ENCODE results near the gene HLCS.
A peak's percentile ranks its signal among the peaks of the same experiment; 100 is the strongest.

Gene HLCS

DNA sequence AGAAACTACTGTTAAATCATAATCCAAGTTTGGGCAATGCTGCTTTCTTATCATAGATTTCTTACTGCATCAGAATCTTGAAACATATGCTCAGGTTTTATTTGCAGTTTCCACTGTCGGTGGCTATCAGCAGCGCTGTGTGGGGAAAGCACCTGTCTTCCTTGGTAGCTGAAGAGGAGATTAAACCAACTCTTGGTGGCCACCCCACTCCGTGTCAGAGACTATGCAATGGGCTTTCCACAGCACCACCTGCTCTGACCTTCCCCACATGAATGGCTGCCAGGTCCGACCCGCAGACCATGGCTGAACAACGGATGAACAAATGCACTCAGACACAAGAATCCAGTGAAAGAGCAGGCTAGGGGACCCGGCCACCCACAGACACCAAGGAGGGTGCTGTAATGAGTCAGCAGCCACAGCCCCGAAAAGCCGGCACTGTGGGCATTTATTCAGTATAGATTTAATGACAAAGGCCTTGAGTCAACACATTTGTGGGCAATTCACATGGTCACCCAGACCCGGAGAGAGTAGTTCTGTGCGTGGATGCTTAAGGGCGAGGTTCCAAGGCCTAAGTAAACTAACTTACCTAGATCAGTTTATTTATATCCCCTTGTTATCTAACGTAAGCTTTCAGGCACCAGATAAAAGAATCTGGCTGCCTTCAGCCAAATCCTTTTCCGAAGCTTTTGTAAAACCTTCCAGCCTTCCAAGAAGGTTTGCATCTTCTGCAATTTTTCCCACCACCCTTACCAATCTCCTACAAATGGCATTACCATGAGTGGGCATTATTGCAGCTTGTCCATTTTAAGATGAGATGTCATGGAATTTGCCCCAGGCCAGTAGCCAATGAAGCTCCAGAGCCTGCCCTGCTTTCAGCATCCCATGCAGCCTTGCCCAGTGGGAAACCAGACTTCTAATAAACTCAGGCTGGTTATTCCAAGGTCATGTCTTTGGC, 82.7 kb downstream of the HLCS start:
- DNase-seq: no peak

- DNase-seq: no peak
These were observed 83.7 kb downstream of the HLCS start for GRCh38 chr21:36882776-36883175.

GRCh38 chr21:36881228-36881627, 85.2 kb downstream of the HLCS start:
- DNase-seq: peak in 1 of 51 donors; percentile 62

DNA sequence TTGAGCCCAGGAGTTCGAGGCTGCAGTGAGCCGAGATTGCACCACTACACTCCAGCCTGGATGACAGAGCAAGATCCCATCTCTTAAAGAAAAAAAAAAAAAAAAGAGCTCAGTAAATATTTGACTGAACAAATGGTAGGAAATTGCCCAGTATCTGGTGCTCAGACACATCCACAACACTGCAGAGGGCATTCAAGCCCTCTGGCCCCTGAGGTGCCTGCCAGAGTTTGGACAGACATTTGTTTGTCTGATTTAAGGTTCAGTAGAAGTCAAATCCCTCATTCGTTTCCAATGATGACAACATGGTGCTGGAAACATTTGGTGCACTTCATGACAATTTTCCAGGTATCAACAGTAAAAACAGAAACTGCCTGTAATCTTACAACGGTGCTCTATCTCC, 86.6 kb downstream of the HLCS start:
- DNase-seq: no peak

- DNase-seq: no peak
These were observed 88.7 kb downstream of the HLCS start for GRCh38 chr21:36877741-36878140.

DNA sequence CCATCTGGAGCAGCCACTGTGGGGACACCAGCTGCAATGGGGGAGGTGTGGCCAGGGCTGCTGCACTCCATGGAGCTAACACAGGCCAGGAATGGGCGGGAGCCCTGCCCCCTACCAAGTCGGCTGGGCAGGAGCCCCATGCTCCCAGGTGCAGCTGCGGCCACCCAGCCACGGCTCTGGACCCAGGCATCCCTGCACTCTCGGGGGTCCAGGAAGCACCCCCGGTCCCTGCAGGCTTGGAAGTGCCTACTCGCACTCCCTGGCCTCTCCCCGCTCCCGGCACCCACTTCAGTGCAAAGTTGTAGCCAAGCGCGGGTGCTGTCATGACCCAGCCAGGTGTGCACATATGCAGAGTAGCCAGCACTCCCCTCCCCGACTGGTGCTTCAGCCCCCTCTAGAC, 91.8 kb downstream of the HLCS start:
- no peak for DNase-seq

- DNase-seq: no peak
These were observed 93.0 kb downstream of the HLCS start for GRCh38 chr21:36873513-36873912.

DNA sequence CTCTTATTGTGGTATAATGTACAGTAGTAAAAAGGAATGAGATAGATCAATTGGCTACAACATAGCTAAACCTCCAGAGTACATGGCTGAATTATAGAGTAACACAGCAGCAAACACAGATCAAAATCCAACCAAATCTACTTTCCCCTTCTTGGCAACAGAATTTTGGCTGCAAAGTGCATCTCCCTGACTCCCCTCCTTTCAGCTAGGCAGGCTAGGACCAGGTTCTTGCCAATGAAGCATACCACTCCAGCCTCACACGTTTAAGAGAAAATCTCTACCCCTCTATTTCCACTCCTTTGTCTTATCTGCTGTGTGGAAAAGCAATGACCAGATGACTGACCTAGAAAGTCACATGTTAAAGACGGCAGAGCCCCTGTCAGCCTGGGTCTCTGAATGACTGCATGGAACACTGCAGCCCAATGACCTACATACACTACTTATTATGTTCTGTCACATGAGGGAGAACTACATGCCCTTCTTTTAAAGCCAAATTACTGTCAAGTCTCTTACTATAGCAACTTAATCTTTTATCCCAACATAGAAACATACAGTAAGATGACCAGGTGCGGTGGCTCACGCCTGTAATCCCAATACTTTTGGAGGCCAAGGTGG, 99.1 kb downstream of the HLCS start:
- DNase-seq: no peak

DNA sequence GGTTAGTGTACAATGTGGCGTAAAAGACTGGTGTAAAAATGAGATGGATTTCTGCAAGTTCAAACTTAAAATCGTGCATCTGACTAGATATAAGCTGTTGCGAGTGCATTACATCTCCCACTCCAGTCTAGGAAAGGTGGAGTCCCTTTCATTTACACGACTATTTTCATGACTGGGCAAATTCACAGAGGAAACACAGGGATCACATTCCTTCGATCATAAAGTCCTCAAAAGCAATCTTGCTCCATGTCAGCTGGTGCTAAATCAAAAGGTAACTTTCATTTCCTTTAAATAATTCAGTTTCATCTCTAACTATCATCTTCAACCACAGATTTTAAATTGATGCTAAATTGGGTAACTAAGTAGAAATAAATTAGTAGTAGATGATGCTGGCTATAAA, 100.0 kb downstream of the HLCS start:
- DNase-seq: no peak

DNA sequence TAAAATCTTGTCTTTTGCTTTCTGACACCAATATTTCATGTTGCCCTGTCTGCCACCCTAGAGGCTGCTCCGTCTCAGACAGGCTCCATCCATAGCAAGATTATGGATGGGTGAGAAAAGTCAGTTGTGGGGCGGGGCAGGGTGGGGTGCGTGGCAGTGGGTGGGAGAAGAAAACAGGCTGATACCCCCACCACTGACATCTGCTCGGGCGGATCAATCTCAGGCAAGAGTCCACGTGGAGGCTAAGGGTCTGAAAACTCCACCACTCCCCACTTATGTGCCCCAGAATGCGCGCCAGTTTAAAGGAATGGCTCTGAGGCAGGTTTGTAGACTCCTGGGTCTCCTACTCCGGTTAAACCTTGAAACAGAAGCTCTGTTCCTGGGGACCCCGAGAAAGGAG, 101.5 kb downstream of the HLCS start:
- no peak for DNase-seq

GRCh38 chr21:36863260-36863659, 103.2 kb downstream of the HLCS start:
- DNase-seq: no peak

GRCh38 chr21:36861595-36862323, 104.7 kb downstream of the HLCS start:
- DNase-seq: no peak

DNA sequence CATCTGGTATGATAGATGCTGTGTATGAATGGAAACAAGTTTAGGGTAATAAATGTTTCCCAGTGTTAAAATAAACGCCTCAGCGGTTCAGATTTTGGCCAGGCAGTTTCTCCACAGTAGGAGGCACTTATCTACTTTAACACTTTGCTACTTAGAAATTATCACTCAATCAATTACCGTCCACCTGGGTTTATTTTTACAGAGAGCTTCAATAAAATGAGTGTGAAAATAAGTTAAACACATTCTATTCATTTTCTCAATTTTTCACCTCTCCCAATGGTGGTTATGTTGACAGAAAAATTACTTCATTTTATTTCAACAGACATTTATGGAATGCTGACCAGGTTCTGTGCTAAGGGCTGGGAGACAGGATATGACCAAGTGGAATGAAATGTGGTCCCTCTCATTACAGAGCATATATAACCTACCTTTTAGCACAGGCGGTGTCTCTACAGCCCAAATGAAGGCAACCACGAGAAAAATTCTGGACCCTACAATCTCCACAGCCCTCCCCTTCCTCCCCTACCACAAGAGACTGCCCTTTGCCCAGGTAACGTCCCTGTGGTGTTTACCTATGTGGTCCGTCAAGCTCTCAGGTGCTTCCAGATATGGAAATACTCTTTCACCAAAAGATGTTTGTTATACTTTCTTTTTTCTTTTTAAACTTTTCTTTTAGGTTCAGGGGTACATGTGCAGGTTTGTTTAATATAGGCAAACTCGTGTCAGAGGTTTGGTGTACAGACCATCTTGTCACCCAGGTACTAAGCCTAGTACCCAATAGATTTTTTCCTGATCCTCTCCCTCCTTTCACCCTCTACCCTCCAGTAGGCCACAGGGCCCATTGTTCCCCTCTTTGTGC, 105.5 kb downstream of the HLCS start:
- DNase-seq: no peak

DNA sequence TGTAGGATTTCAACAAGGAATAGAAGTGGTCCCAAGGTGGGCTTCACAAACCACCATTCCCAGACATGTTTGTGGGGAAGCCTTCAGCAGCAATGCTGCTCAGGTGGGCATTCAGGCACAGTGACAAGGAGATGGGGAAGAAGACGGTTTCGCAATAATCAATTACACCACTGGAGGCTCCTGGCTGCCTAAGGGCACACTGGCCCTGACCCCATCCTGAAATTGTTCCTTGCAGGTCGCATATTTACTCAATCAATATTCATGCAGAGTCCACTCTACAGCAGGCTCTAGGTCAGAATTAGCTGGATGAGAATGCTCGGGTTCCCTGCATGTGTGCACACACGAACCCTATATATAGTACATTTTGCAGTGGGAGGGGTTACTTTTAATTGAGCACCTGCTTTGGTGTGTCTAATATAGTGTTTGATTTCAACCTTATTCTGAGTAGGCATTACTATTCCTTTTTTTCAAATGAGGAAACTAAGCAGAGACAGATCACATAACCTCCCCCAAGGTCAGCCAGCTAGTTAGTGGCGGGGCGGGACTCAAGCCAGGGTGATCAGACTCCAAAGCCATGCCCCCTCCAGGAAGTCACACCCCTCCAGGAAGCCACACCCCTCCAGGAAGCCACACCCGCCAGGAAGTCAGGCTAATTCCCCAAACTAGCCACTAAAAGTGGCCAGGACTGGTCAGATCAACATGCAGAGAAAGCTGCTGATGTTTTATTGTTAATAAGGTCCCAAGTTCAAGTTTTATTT, 106.5 kb downstream of the HLCS start:
- DNase-seq: peak in 2 of 51 donors; percentile 5 to 11

- no peak for DNase-seq
These were observed 108.0 kb downstream of the HLCS start for GRCh38 chr21:36858320-36858957.

DNA sequence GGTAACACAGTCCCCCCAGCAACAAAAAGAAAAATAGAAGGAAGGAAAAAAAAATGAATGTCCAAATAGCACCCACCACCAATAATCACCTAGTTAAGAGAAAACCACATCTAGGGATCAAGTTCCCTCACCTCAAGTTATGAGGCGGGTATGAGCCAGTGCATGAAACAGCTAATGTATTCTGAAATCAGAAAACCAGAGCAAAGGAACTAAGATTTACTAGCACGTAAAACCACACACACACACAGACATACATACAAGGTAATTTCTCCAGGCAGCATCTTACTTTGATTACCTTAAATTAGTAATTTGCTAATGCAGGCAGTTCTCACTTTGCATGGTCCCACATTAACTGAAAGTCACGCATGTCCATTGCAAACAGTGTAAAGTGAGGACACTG, 109.8 kb downstream of the HLCS start:
- no peak for DNase-seq

DNA sequence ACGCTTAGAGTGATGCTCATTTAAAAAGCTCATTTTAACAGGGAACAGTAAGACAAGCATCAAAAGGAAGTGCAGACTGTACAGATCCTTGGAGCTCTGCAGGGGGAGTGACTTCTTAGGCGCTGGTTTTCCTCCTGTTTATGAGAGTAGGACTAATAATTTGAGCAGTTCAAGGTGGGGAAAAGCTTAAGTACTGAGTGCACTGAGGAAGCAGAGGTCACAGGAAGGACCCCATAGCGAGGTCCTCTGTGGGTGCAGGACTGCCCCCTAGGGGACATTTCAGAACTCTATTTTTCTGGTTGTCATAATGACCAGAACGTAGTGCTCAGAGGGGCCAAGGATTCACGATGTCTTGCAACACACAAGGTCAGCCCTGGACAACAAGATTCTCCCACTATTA, 112.1 kb downstream of the HLCS start:
- peak in 22 of 51 donors; percentile 12 to 74 (median 38) for DNase-seq

GRCh38 chr21:36852864-36853263, 113.6 kb downstream of the HLCS start:
- no peak for DNase-seq

- peak in 4 of 51 donors; percentile 4 to 6 (median 4) for DNase-seq
These were observed 114.2 kb downstream of the HLCS start for GRCh38 chr21:36852293-36852692.

- peak in 1 of 51 donors; percentile 22 for DNase-seq
These were observed 115.3 kb downstream of the HLCS start for GRCh38 chr21:36851121-36851520.

Measured in hypothalamus (tissue), 51 donors.